Uterus (tissue), 2 donors: ENCODE measurements around the gene PLIN4.

Experiments used
- POLR2A ChIP-seq, 2 donors: fragments of 450-650 bp; IDR thresholded peaks; one replicate each; pipeline ENCODE4 v1.6.1; 2016; ENCODE audit warnings: antibody characterized with exemption in 2 of 2, mild to moderate bottlenecking in 1 of 2, moderate library complexity in 1 of 2
- TF ChIP-seq, protein P1 (sequence below), 4 experiments: fragments of 200-600 bp in 2 of 4; fragments of 450-650 bp in 2 of 4; sonication (generic) in 2 of 4; IDR thresholded peaks; one replicate each; pipeline ENCODE4 v1.5.1; 2016 to 2019; ENCODE audit warnings: antibody characterized with exemption in 4 of 4, mild to moderate bottlenecking in 2 of 4, moderate library complexity in 1 of 4

GRCh38 chr19:4456843-4457653, 61.2 kb downstream of the PLIN4 start:
- TF ChIP-seq, protein P1, sequence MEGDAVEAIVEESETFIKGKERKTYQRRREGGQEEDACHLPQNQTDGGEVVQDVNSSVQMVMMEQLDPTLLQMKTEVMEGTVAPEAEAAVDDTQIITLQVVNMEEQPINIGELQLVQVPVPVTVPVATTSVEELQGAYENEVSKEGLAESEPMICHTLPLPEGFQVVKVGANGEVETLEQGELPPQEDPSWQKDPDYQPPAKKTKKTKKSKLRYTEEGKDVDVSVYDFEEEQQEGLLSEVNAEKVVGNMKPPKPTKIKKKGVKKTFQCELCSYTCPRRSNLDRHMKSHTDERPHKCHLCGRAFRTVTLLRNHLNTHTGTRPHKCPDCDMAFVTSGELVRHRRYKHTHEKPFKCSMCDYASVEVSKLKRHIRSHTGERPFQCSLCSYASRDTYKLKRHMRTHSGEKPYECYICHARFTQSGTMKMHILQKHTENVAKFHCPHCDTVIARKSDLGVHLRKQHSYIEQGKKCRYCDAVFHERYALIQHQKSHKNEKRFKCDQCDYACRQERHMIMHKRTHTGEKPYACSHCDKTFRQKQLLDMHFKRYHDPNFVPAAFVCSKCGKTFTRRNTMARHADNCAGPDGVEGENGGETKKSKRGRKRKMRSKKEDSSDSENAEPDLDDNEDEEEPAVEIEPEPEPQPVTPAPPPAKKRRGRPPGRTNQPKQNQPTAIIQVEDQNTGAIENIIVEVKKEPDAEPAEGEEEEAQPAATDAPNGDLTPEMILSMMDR (IDR thresholded peaks at IDR 0.05): no peak
- no peak for TF ChIP-seq POLR2A (IDR thresholded peaks at IDR 0.05)
